ENCODE data around the gene SYK.

GRCh38 chr9:90822866-90823265, 21.2 kb downstream of the SYK start:
- TF ChIP-seq POLR2A (IDR thresholded peaks at IDR 0.05): no peak
- TF ChIP-seq, protein P1, sequence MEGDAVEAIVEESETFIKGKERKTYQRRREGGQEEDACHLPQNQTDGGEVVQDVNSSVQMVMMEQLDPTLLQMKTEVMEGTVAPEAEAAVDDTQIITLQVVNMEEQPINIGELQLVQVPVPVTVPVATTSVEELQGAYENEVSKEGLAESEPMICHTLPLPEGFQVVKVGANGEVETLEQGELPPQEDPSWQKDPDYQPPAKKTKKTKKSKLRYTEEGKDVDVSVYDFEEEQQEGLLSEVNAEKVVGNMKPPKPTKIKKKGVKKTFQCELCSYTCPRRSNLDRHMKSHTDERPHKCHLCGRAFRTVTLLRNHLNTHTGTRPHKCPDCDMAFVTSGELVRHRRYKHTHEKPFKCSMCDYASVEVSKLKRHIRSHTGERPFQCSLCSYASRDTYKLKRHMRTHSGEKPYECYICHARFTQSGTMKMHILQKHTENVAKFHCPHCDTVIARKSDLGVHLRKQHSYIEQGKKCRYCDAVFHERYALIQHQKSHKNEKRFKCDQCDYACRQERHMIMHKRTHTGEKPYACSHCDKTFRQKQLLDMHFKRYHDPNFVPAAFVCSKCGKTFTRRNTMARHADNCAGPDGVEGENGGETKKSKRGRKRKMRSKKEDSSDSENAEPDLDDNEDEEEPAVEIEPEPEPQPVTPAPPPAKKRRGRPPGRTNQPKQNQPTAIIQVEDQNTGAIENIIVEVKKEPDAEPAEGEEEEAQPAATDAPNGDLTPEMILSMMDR (IDR thresholded peaks at IDR 0.05): no peak
